H7 (cell line): ENCODE data around the gene SORBS1. TPM values are rescaled to one million over a fixed set of nuclear protein-coding genes. Genes with fewer than 3 reads are reported as not detected.

Source experiments
- DNase-seq: peaks from one replicate; pipeline ENCODE4 v3.0.0; 2012
- H3K27me3 ChIP-seq: 2 replicates; pipeline ENCODE4 v1.6.0; 2011; ENCODE audit warnings: mild to moderate bottlenecking, low read length; ENCODE audit not compliant: control insufficient read depth, insufficient read depth
- H3K36me3 ChIP-seq: replicated peaks from 2 replicates; pipeline ENCODE4 v1.5.1; 2011; ENCODE audit warnings: low read length; ENCODE audit not compliant: control insufficient read depth, insufficient read depth
- H3K4me3 ChIP-seq: 2 replicates; pipeline ENCODE4 v1.5.1; 2011; ENCODE audit warnings: low read depth, mild to moderate bottlenecking, control low read depth, low read length, moderate library complexity; ENCODE audit not compliant: insufficient read depth
- total RNA-seq: library from RNA; depleted of rRNA; stranded (reverse); fragments of >200 nt; shearing (Covaris generic); gene quantifications from 2 replicates; pipeline ENCODE4 v1.2.3, GENCODE V29; 2014

The SORBS1 gene
- total RNA-seq, 1 experiment from 2014 or later: 10.2 TPM

- H3K4me3 ChIP-seq: no peak overlapping the region
- H3K36me3 ChIP-seq: no peaks in the 10 kb centered on the region
- no peak for DNase-seq
- no peaks in the 10 kb centered on the region for H3K27me3 ChIP-seq
These were observed 179.0 kb downstream of the SORBS1 start for GRCh38 chr10:95382174-95382573.

- H3K27me3 ChIP-seq: no peaks in the 10 kb centered on the region
- H3K36me3 ChIP-seq: no peaks in the 10 kb centered on the region
- H3K4me3 ChIP-seq: no peak overlapping the region
- DNase-seq: no peak
These were observed 183.2 kb downstream of the SORBS1 start for GRCh38 chr10:95377950-95378349.

- no peak for DNase-seq
These were observed 185.8 kb downstream of the SORBS1 start for GRCh38 chr10:95375418-95375817.

GRCh38 chr10:95374597-95375209 is 186.5 kb downstream of the SORBS1 start:
- Histone ChIP-seq H3K4me3 (no peak overlapping the region), H3K27me3 (no peaks in the 10 kb centered on the region), H3K36me3 (no peaks in the 10 kb centered on the region; the same call in 1 of the 2 replicates)
- peak; percentile 76 for DNase-seq

More at GRCh38 chr10:95375418-95375817, 185.8 kb downstream of the SORBS1 start:
- no peaks in the 10 kb centered on the region for H3K36me3 ChIP-seq
- no peaks in the 10 kb centered on the region for H3K27me3 ChIP-seq
- no peak overlapping the region for H3K4me3 ChIP-seq

- DNase-seq: no peak
- Histone ChIP-seq H3K4me3 (no peak overlapping the region), H3K36me3 (no peaks in the 10 kb centered on the region; the same call in 1 of the 2 replicates), H3K27me3 (no peaks in the 10 kb centered on the region)
These were observed 187.5 kb downstream of the SORBS1 start for GRCh38 chr10:95373660-95374059.

GRCh38 chr10:95364342-95364741 is 196.8 kb downstream of the SORBS1 start:
- DNase-seq: no peak
- no peak overlapping the region for H3K4me3 ChIP-seq
- no peaks in the 10 kb centered on the region for H3K36me3 ChIP-seq
- no peaks in the 10 kb centered on the region for H3K27me3 ChIP-seq

- H3K36me3 ChIP-seq: no peaks in the 10 kb centered on the region
- DNase-seq: peak; percentile 66
- no peaks in the 10 kb centered on the region for H3K27me3 ChIP-seq
- no peak overlapping the region for H3K4me3 ChIP-seq
These were observed 197.8 kb downstream of the SORBS1 start for GRCh38 chr10:95363303-95363912.

GRCh38 chr10:95360122-95360714 is 201.0 kb downstream of the SORBS1 start:
- DNase-seq: peak; percentile 52
- Histone ChIP-seq H3K27me3 (no peaks in the 10 kb centered on the region), H3K36me3 (peaks cover 2% of the 10 kb centered on the region; the same call in 1 of the 2 replicates), H3K4me3 (no peak overlapping the region)

- no peak overlapping the region for H3K4me3 ChIP-seq
- DNase-seq: no peak
- H3K27me3 ChIP-seq: no peaks in the 10 kb centered on the region
- H3K36me3 ChIP-seq: peaks cover 2% of the 10 kb centered on the region; the same call in 1 of the 2 replicates
These were observed 201.7 kb downstream of the SORBS1 start for GRCh38 chr10:95359466-95359865.

- H3K27me3 ChIP-seq: no peaks in the 10 kb centered on the region
- peaks cover 3% of the 10 kb centered on the region; the same call in 1 of the 2 replicates for H3K36me3 ChIP-seq
- no peak overlapping the region for H3K4me3 ChIP-seq
- no peak for DNase-seq
These were observed 204.8 kb downstream of the SORBS1 start for GRCh38 chr10:95356190-95356955.

- no peak for DNase-seq
- Histone ChIP-seq H3K4me3 (no peak overlapping the region), H3K36me3 (peaks cover 3% of the 10 kb centered on the region; the same call in 1 of the 2 replicates), H3K27me3 (no peaks in the 10 kb centered on the region)
These were observed 205.9 kb downstream of the SORBS1 start for GRCh38 chr10:95355301-95355700.

GRCh38 chr10:95354110-95354509 is 207.1 kb downstream of the SORBS1 start:
- no peak for DNase-seq
- H3K4me3 ChIP-seq: no peak overlapping the region
- peaks cover 3% of the 10 kb centered on the region; the same call in 1 of the 2 replicates for H3K36me3 ChIP-seq
- no peaks in the 10 kb centered on the region for H3K27me3 ChIP-seq

- Histone ChIP-seq H3K4me3 (no peak overlapping the region), H3K36me3 (peaks cover 3% of the 10 kb centered on the region; the same call in 1 of the 2 replicates), H3K27me3 (no peaks in the 10 kb centered on the region)
- no peak for DNase-seq
These were observed 208.0 kb downstream of the SORBS1 start for GRCh38 chr10:95353123-95353522.

- H3K4me3 ChIP-seq: no peak overlapping the region
- no peak for DNase-seq
- no peaks in the 10 kb centered on the region for H3K27me3 ChIP-seq
- peaks cover 3% of the 10 kb centered on the region; the same call in 1 of the 2 replicates for H3K36me3 ChIP-seq
These were observed 208.5 kb downstream of the SORBS1 start for GRCh38 chr10:95352684-95353083.
